OCI-LY7 (cell line): Measurements from ENCODE around the gene THAP4.

Experiments used
- EZH2phosphoT487 ChIP-seq: fragments of 200-600 bp; sonication (generic); IDR thresholded peaks from 2 replicates; pipeline ENCODE4 v1.6.1; 2018; ENCODE audit warnings: low read depth, borderline replicate concordance, mild to moderate bottlenecking, mixed run types, antibody characterized with exemption, low read length, moderate library complexity, mixed read lengths
- TF ChIP-seq, protein P1 (sequence below): fragments of 200-600 bp; sonication (generic); conservative IDR thresholded peaks from 2 replicates; pipeline ENCODE4 v1.5.1; 2014; ENCODE audit warnings: mild to moderate bottlenecking, antibody characterized with exemption, low read length, moderate library complexity, mixed read lengths

DNA sequence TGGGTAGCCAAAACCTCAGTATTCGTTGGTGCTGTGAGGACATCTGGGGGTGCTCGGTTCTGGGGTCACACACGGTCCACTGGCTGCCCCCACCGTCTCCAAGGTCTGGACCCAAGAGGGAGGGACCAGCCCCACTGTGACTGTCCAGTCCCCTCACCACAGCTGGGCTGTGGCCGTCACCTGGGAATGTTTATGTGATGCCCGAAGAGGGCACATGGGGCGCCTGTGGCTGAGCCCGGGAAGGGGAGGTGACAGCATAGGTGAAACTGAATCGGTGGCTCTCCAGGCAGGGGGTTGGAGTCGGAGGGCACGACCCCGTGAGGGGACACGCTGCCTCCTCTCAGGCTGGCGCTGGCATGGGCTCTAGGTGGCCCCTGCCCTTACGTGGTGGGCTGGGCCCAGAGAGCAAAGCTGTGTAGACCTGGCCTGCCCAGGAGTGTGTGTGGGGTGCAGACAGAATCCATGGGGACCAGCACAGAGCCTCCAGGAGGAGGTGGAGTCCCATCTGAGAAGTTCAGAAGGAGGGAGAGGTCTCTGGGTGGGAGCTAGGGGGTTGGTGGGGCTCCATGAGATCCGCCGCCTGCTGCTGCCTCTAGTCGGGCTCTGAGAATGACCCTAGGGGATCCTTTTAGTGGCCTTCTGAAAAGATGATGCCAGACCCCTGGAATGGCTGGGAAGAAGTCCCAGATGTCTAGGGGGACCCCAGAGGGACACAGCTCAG lies 76.6 kb downstream of the THAP4 start:
- TF ChIP-seq, protein P1, sequence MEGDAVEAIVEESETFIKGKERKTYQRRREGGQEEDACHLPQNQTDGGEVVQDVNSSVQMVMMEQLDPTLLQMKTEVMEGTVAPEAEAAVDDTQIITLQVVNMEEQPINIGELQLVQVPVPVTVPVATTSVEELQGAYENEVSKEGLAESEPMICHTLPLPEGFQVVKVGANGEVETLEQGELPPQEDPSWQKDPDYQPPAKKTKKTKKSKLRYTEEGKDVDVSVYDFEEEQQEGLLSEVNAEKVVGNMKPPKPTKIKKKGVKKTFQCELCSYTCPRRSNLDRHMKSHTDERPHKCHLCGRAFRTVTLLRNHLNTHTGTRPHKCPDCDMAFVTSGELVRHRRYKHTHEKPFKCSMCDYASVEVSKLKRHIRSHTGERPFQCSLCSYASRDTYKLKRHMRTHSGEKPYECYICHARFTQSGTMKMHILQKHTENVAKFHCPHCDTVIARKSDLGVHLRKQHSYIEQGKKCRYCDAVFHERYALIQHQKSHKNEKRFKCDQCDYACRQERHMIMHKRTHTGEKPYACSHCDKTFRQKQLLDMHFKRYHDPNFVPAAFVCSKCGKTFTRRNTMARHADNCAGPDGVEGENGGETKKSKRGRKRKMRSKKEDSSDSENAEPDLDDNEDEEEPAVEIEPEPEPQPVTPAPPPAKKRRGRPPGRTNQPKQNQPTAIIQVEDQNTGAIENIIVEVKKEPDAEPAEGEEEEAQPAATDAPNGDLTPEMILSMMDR = no peak
- no peak for TF ChIP-seq EZH2phosphoT487
